HK-2 (cell line): ENCODE results near the gene SATB1.
A peak's percentile ranks its signal among the peaks of the same experiment; 100 is the strongest.
"Not testable (repeated sequence)": the region's sequence is repeated elsewhere in the genome, so short reads cannot be mapped to it uniquely, and the experiment has no call there.

Experiments
- DNase-seq: peaks from one replicate; pipeline ENCODE4 v3.0.0-alpha.2; 2018; ENCODE audit not compliant: unreplicated experiment

SATB1 gene

GRCh38 chr3:18424729-18425640 is at the start of gene SATB1:
Gene SATB1 (minus strand): TSS chr3:18425339. CDS start chr3:18420967, 4,372 bp downstream.
- peak; percentile 25 for DNase-seq

- DNase-seq, result no peak
Observed at GRCh38 chr3:18474202-18474601, 49.1 kb upstream of the SATB1 start.

- no peak for DNase-seq
Observed at GRCh38 chr3:18469775-18470174, 44.6 kb upstream of the SATB1 start.

- no peak for DNase-seq
Observed at GRCh38 chr3:18466136-18466535, 41.0 kb upstream of the SATB1 start.

- no peak for DNase-seq
Observed at GRCh38 chr3:18454766-18455165, 29.6 kb upstream of the SATB1 start.

- not testable (repeated sequence) for DNase-seq
Observed at GRCh38 chr3:18449618-18450017, 24.5 kb upstream of the SATB1 start.

GRCh38 chr3:18447720-18448119 is 22.6 kb upstream of the SATB1 start:
- DNase-seq, result no peak

- no peak for DNase-seq
Observed at GRCh38 chr3:18446149-18446825, 21.1 kb upstream of the SATB1 start.

- DNase-seq, result no peak
Observed at GRCh38 chr3:18445401-18446148, 20.4 kb upstream of the SATB1 start.

GRCh38 chr3:18444595-18445400 is 19.7 kb upstream of the SATB1 start:
- peak; percentile 36 for DNase-seq

GRCh38 chr3:18443665-18444594 is 18.8 kb upstream of the SATB1 start:
- DNase-seq, result no peak

- no peak for DNase-seq
Observed at GRCh38 chr3:18442756-18443664, 17.9 kb upstream of the SATB1 start.

- DNase-seq, result no peak
Observed at GRCh38 chr3:18441551-18441950, 16.4 kb upstream of the SATB1 start.

- DNase-seq, result no peak
Observed at GRCh38 chr3:18440066-18440722, 15.1 kb upstream of the SATB1 start.

GRCh38 chr3:18439281-18439680 is 14.1 kb upstream of the SATB1 start:
- DNase-seq, result no peak

- DNase-seq, result no peak
Observed at GRCh38 chr3:18438586-18438985, 13.4 kb upstream of the SATB1 start.

- DNase-seq, result no peak
Observed at GRCh38 chr3:18436213-18436612, 11.1 kb upstream of the SATB1 start.

GRCh38 chr3:18434711-18435110 is 9.6 kb upstream of the SATB1 start:
- no peak for DNase-seq

- no peak for DNase-seq
Observed at GRCh38 chr3:18432752-18433151, 7.6 kb upstream of the SATB1 start.
